Stomach (tissue), 9 donors: ENCODE measurements around the gene CDC20B. TPM values are rescaled to one million over a fixed set of nuclear protein-coding genes. Genes with fewer than 3 reads are reported as not detected.

Source experiments
- DNase-seq, 2 donors: peaks; one replicate each; pipeline versions ENCODE4 v3.0.0 to v3.0.0-alpha.2; 2013 to 2019
- H3K27ac ChIP-seq, 5 donors: fragments of 200-600 bp in 4 of 5; sonication (generic) in 4 of 5; one replicate each; pipeline ENCODE4 v1.5.1; 2013 to 2019; ENCODE audit warnings: mild to moderate bottlenecking in 1 of 5, moderate library complexity in 1 of 5
- H3K27me3 ChIP-seq, 3 donors: fragments of 200-600 bp; sonication (generic); one replicate each; pipeline ENCODE4 v1.5.1; 2017 to 2019; ENCODE audit warnings: mixed run types in 1 of 3
- H3K36me3 ChIP-seq, 4 donors: fragments of 200-600 bp; sonication (generic); 1 replicate in 3 of 4; 2 replicates in 1 of 4; pipeline ENCODE4 v1.5.1; 2016 to 2019
- H3K4me1 ChIP-seq, 4 donors: fragments of 200-600 bp; sonication (generic); one replicate each; pipeline ENCODE4 v1.5.1; 2016 to 2019
- H3K4me3 ChIP-seq, 4 donors: fragments of 200-600 bp; sonication (generic) in 3 of 4; one replicate each; pipeline ENCODE4 v1.5.1; 2016 to 2019; ENCODE audit warnings: mild to moderate bottlenecking in 1 of 4
- H3K9me3 ChIP-seq, 4 donors: fragments of 200-600 bp; sonication (generic); one replicate each; pipeline ENCODE4 v1.5.1; 2016 to 2019
- CTCF ChIP-seq, 7 experiments: fragments of 450-650 bp in 4 of 7; fragments of 200-600 bp in 3 of 7; sonication (generic) in 3 of 7; IDR thresholded peaks; one replicate each; pipeline ENCODE4 v1.5.1; 2016 to 2019; ENCODE audit warnings: antibody characterized with exemption in 7 of 7, control low read depth in 2 of 7, mild to moderate bottlenecking in 1 of 7
- EP300 ChIP-seq: sonication (generic); formaldehyde crosslinking; IDR thresholded peaks from one replicate; pipeline ENCODE4 v1.6.1; 2017; ENCODE audit warnings: antibody characterized with exemption
- POLR2A ChIP-seq, 4 donors: fragments of 450-650 bp; IDR thresholded peaks; one replicate each; pipeline ENCODE4 v1.6.1; 2016; ENCODE audit warnings: antibody characterized with exemption in 4 of 4, control low read depth in 2 of 4, mild to moderate bottlenecking in 1 of 4, moderate library complexity in 1 of 4
- POLR2AphosphoS5 ChIP-seq, 3 donors: sonication (generic); formaldehyde crosslinking; IDR thresholded peaks; one replicate each; pipeline ENCODE4 v1.6.1; 2016; ENCODE audit warnings: antibody characterized with exemption in 3 of 3
- WGBS, 5 donors: extraction: QIAGEN DNeasy Blood & Tissue Kit in 3 of 5; methylation state at CpG; one replicate each; pipeline versions ENCODE4 v1.1.5 to v1.1.7; 2013 to 2018; 5-methylcytosine and 5-hydroxymethylcytosine counted together
- intact Hi-C: fragments of 100-400 bp; cut with DNase I; formaldehyde crosslinking; loops from one replicate; pipeline ENCODE4 v1.15.1; 2023; ENCODE audit warnings: low total_unique reads
- polyA plus RNA-seq, 3 donors: library from polyadenylated mRNA; stranded (reverse); fragments of 200-250 nt; gene quantifications; one replicate each; pipeline ENCODE4 v1.2.3, GENCODE V29; 2013
- total RNA-seq, 5 donors: library from RNA; depleted of rRNA; stranded (reverse); fragments of >200 nt; gene quantifications; one replicate each; pipeline versions ENCODE4 v1.1.0 to v1.2.3, GENCODE V29; 2014 to 2016
- donor health status: healthy with polysubstance abuse.
- donor health status: Bipolar disorder and iron deficiency.
- donor health status: healthy.

The CDC20B gene
- total and polyA plus RNA-seq, 8 donors: not detected

GRCh38 chr5:55191165-55191564 is 18.2 kb upstream of the CDC20B start:
- DNase-seq: no peak
- no peak overlapping the region for H3K27ac ChIP-seq
- H3K27me3 ChIP-seq: peaks cover 0 to 53% (median 0%) of the 10 kb centered on the region in 3 donors
- peaks cover 0 to 16% (median 3%) of the 10 kb centered on the region in 4 donors for H3K4me1 ChIP-seq
- intact Hi-C loops: no loop called here
- 80 to 93% (median 92%) methylated on average over 2 of the region's 2 CpGs for WGBS, 5 donors
- H3K4me3 ChIP-seq: no peak overlapping the region
- TF ChIP-seq CTCF (IDR thresholded peaks at IDR 0.05): no peak
- TF ChIP-seq EP300: no peak
- no peak for TF ChIP-seq POLR2AphosphoS5 (IDR thresholded peaks at IDR 0.05)
- TF ChIP-seq POLR2A (IDR thresholded peaks at IDR 0.05): no peak
- H3K36me3 ChIP-seq: no peaks in the 10 kb centered on the region
- no peaks in the 10 kb centered on the region for H3K9me3 ChIP-seq

DNA sequence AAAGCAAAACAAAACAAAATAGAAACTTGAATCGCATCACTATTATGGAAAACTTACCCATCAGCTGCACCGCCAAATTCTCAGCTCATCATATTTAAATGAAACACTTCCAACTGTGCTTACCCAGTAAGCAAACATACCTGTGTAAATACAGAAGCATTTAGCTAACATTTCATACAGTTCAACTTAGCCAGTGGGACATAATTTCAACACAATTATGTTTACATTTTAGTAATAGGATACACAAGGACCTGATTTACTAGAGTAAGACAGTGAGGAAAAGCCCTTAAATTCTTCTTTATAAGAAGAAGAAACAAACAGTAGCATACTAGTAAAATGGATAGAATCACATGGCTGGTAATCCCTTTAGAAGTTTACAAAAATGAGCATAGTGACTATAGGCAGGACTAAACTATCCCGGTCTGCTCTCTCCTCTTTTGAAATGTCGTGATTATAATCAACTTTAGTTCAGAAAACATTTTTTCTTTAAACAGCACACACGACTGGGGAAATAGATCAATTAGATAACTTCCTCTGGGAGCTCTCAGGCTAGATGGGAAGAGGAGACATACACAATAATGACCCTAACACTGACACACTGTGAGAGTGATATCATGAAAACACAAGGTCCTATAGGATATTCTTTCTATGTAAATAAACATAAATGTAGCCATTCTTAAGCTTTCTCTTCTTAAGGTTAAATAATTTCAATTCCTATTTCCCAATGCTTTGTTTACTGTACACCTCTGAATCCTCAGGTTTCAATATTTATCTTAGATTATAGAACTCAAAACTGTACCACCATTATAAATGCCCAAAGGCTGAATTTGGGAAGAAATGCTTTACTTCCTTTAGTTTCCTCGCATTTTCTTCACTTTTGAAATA is 15.9 kb upstream of the CDC20B start:
- TF ChIP-seq POLR2AphosphoS5 (IDR thresholded peaks at IDR 0.05): no peak
- TF ChIP-seq CTCF (IDR thresholded peaks at IDR 0.05): no peak
- TF ChIP-seq POLR2A (IDR thresholded peaks at IDR 0.05): no peak
- TF ChIP-seq EP300: no peak
- Histone ChIP-seq H3K36me3 (no peaks in the 10 kb centered on the region), H3K27ac (peak overlapping the region in 1 of 5 donors; percentile 10), H3K27me3 (peaks cover 0 to 72% (median 0%) of the 10 kb centered on the region in 3 donors), H3K9me3 (no peaks in the 10 kb centered on the region), H3K4me1 (peaks cover 0 to 16% (median 3%) of the 10 kb centered on the region in 4 donors), H3K4me3 (no peak overlapping the region)
- intact Hi-C loops: no loop called here
- WGBS, 5 donors: 21 to 41% (median 26%) methylated on average over 6 of the region's 6 CpGs
- DNase-seq: no peak

DNA sequence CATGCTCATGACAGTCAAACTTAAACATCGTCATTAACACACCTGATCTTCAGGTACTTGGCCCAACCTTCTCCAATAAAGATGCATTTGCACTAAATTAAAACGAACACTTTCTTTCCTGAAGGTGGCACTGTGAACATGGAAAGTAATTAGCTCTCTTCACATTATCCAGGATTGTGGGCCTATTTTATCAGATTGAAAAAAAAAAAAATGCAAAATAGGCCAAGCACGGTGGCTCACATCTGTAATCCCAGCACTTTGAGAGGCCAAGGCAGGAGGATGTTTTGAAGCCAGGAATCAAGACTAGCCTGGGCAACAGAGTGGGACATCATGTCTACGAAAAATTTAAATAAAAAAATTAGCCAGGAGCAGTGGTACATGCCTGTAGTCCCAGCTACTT is 14.4 kb upstream of the CDC20B start:
- H3K4me1 ChIP-seq: peaks cover 0 to 16% (median 3%) of the 10 kb centered on the region in 4 donors
- no peak overlapping the region for H3K4me3 ChIP-seq
- peak in 1 of 2 donors; percentile 52 for DNase-seq
- no peaks in the 10 kb centered on the region for H3K9me3 ChIP-seq
- WGBS, 5 donors: 24 to 44% (median 34%) methylated on average over 4 of the region's 4 CpGs
- H3K27ac ChIP-seq: no peak overlapping the region
- H3K36me3 ChIP-seq: no peaks in the 10 kb centered on the region
- peaks cover 0 to 63% (median 0%) of the 10 kb centered on the region in 3 donors for H3K27me3 ChIP-seq
- intact Hi-C loops: no loop called here
- TF ChIP-seq EP300 (no peak), CTCF (IDR thresholded peaks at IDR 0.05) (peak in 3 of 7 experiments; percentile 5 to 61 (median 13))

DNA sequence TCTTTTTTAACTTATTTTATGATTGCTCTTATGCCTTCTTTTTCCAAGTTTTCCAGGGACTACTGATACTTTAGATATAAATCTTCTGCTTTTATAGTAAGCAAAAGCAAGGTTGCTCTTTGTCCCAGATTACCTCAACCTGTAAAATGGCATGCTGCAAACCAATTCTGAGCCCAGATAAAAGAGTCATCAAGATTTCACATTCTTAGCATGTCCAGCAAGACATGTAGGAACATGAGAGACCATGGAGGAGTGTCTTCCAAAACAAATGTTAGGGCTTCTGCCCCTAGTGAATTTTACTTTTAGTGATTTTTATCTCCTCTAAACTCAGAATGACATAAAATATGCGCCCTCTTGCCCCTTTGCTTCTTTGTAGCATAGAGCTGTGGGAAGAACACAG is 7.0 kb upstream of the CDC20B start:
- no peak for DNase-seq
- Histone ChIP-seq H3K36me3 (no peaks in the 10 kb centered on the region), H3K27ac (no peak overlapping the region), H3K27me3 (peaks cover 0 to 77% (median 22%) of the 10 kb centered on the region in 3 donors), H3K4me3 (no peak overlapping the region), H3K9me3 (no peaks in the 10 kb centered on the region), H3K4me1 (peaks cover 10 to 17% (median 14%) of the 10 kb centered on the region in 4 donors)
- intact Hi-C loops: no loop called here
- 52 to 78% (median 67%) methylated on average over 1 of the region's 1 CpG for WGBS, 5 donors
- no peak for TF ChIP-seq POLR2A (IDR thresholded peaks at IDR 0.05)
- no peak for TF ChIP-seq EP300
- TF ChIP-seq POLR2AphosphoS5 (IDR thresholded peaks at IDR 0.05): no peak
- no peak for TF ChIP-seq CTCF (IDR thresholded peaks at IDR 0.05)
